HEK293T (cell line): ENCODE data around the gene RTL9.

Experiments used
- BHLHE40 ChIP-seq: fragments of 450-650 bp; IDR thresholded peaks from 2 replicates; pipeline ENCODE4 v1.6.1; 2016; ENCODE audit warnings: mild to moderate bottlenecking, moderate library complexity, borderline replicate concordance
- CTBP1 ChIP-seq: fragments of 450-650 bp; IDR thresholded peaks from 2 replicates; pipeline ENCODE4 v1.6.1; 2016; ENCODE audit warnings: borderline replicate concordance
- FOXA1 ChIP-seq: fragments of 450-650 bp; IDR thresholded peaks from 2 replicates; pipeline ENCODE4 v1.6.1; 2016; ENCODE audit warnings: mild to moderate bottlenecking
- FOXM1 ChIP-seq: fragments of 450-650 bp; IDR thresholded peaks from 2 replicates; pipeline ENCODE4 v1.6.1; 2017; ENCODE audit warnings: mild to moderate bottlenecking, borderline replicate concordance
- LEF1 ChIP-seq: fragments of 450-650 bp; IDR thresholded peaks from 2 replicates; pipeline ENCODE4 v1.6.1; 2017; ENCODE audit warnings: mild to moderate bottlenecking, borderline replicate concordance
- TARDBP ChIP-seq: fragments of 450-650 bp; IDR thresholded peaks from 2 replicates; pipeline ENCODE4 v1.6.1; 2016

- TF ChIP-seq CTBP1 = no peak
- TF ChIP-seq FOXM1 = no peak
- TF ChIP-seq BHLHE40 = no peak
- TF ChIP-seq FOXA1 = no peak
- TF ChIP-seq LEF1 = no peak
- no peak for TF ChIP-seq TARDBP
Measured at GRCh38 chrX:110327336-110327735, 31.3 kb upstream of the RTL9 start.
